WTC11 (cell line): ENCODE measurements around the gene HLA-DMA.

Experiments used
- ATF1 ChIP-seq: sonication (generic); formaldehyde crosslinking; IDR thresholded peaks from 2 replicates; pipeline ENCODE4 v1.8.1; 2023; ENCODE audit warnings: mild to moderate bottlenecking, moderate library complexity, missing genetic modification reagents
- FOXJ3 ChIP-seq: sonication (generic); formaldehyde crosslinking; IDR thresholded peaks from 2 replicates; pipeline ENCODE4 v1.9.0; 2021; ENCODE audit warnings: missing genetic modification reagents, mild to moderate bottlenecking, borderline replicate concordance
- NFE2L1 ChIP-seq: sonication (generic); formaldehyde crosslinking; IDR thresholded peaks from 2 replicates; pipeline ENCODE4 v1.8.1; 2023; ENCODE audit warnings: missing genetic modification reagents
- NFYB ChIP-seq: sonication (generic); formaldehyde crosslinking; conservative IDR thresholded peaks from 2 replicates; pipeline ENCODE4 v1.8.0; 2022; ENCODE audit warnings: low read depth, missing genetic modification reagents
- NR1H2 ChIP-seq: sonication (generic); formaldehyde crosslinking; IDR thresholded peaks from 2 replicates; pipeline ENCODE4 v1.9.0; 2021; ENCODE audit warnings: mild to moderate bottlenecking, moderate library complexity, missing genetic modification reagents
- SP1 ChIP-seq: sonication (generic); formaldehyde crosslinking; conservative IDR thresholded peaks from 2 replicates; pipeline ENCODE4 v1.8.1; 2022; ENCODE audit warnings: missing genetic modification reagents
- TEAD1 ChIP-seq: sonication (generic); formaldehyde crosslinking; IDR thresholded peaks from 2 replicates; pipeline ENCODE4 v1.8.0; 2022; ENCODE audit warnings: mild to moderate bottlenecking, missing genetic modification reagents
- ZNF317 ChIP-seq: sonication (generic); formaldehyde crosslinking; IDR thresholded peaks from 2 replicates; pipeline ENCODE4 v1.8.1; 2023; ENCODE audit warnings: low read depth, mild to moderate bottlenecking, moderate library complexity, missing genetic modification reagents, borderline replicate concordance
- TF ChIP-seq, protein P1 (sequence below): fragments of 200-600 bp; IDR thresholded peaks from 2 replicates; pipeline ENCODE4 v1.8.0; 2022; ENCODE audit warnings: antibody characterized with exemption
- TF ChIP-seq, protein P2 (sequence below): sonication (generic); formaldehyde crosslinking; IDR thresholded peaks from 2 replicates; pipeline ENCODE4 v1.8.0; 2022; ENCODE audit warnings: missing genetic modification reagents
- TF ChIP-seq, protein P3 (sequence below): sonication (generic); formaldehyde crosslinking; IDR thresholded peaks from 2 replicates; pipeline ENCODE4 v1.8.0; 2022; ENCODE audit warnings: mild to moderate bottlenecking, missing genetic modification reagents

DNA sequence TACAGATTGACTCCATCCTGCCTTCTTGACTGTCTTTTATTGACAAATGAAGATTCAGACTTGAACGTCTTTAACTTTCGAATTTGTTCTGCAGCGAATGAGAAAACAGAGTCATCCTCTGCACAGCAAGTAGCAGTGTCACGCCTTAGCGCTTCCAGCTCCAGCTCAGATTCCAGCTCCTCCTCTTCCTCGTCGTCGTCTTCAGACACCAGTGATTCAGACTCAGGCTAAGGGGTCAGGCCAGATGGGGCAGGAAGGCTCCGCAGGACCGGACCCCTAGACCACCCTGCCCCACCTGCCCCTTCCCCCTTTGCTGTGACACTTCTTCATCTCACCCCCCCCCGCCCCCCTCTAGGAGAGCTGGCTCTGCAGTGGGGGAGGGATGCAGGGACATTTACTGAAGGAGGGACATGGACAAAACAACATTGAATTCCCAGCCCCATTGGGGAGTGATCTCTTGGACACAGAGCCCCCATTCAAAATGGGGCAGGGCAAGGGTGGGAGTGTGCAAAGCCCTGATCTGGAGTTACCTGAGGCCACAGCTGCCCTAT, 27.7 kb upstream of the HLA-DMA start:
- TF ChIP-seq NFE2L1 (CRISPR knock-in tag) (no peak), SP1 (no peak), FOXJ3 (CRISPR knock-in tag) (no peak), NFYB (CRISPR knock-in tag) (no peak), TEAD1 (CRISPR knock-in tag) (no peak), ZNF317 (CRISPR knock-in tag) (no peak), ATF1 (CRISPR knock-in tag) (no peak), NR1H2 (CRISPR knock-in tag) (no peak)
- TF ChIP-seq, protein P1, sequence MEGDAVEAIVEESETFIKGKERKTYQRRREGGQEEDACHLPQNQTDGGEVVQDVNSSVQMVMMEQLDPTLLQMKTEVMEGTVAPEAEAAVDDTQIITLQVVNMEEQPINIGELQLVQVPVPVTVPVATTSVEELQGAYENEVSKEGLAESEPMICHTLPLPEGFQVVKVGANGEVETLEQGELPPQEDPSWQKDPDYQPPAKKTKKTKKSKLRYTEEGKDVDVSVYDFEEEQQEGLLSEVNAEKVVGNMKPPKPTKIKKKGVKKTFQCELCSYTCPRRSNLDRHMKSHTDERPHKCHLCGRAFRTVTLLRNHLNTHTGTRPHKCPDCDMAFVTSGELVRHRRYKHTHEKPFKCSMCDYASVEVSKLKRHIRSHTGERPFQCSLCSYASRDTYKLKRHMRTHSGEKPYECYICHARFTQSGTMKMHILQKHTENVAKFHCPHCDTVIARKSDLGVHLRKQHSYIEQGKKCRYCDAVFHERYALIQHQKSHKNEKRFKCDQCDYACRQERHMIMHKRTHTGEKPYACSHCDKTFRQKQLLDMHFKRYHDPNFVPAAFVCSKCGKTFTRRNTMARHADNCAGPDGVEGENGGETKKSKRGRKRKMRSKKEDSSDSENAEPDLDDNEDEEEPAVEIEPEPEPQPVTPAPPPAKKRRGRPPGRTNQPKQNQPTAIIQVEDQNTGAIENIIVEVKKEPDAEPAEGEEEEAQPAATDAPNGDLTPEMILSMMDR: no peak
- TF ChIP-seq, protein P2, sequence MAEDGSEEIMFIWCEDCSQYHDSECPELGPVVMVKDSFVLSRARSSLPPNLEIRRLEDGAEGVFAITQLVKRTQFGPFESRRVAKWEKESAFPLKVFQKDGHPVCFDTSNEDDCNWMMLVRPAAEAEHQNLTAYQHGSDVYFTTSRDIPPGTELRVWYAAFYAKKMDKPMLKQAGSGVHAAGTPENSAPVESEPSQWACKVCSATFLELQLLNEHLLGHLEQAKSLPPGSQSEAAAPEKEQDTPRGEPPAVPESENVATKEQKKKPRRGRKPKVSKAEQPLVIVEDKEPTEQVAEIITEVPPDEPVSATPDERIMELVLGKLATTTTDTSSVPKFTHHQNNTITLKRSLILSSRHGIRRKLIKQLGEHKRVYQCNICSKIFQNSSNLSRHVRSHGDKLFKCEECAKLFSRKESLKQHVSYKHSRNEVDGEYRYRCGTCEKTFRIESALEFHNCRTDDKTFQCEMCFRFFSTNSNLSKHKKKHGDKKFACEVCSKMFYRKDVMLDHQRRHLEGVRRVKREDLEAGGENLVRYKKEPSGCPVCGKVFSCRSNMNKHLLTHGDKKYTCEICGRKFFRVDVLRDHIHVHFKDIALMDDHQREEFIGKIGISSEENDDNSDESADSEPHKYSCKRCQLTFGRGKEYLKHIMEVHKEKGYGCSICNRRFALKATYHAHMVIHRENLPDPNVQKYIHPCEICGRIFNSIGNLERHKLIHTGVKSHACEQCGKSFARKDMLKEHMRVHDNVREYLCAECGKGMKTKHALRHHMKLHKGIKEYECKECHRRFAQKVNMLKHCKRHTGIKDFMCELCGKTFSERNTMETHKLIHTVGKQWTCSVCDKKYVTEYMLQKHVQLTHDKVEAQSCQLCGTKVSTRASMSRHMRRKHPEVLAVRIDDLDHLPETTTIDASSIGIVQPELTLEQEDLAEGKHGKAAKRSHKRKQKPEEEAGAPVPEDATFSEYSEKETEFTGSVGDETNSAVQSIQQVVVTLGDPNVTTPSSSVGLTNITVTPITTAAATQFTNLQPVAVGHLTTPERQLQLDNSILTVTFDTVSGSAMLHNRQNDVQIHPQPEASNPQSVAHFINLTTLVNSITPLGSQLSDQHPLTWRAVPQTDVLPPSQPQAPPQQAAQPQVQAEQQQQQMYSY: no peak
- TF ChIP-seq, protein P3, sequence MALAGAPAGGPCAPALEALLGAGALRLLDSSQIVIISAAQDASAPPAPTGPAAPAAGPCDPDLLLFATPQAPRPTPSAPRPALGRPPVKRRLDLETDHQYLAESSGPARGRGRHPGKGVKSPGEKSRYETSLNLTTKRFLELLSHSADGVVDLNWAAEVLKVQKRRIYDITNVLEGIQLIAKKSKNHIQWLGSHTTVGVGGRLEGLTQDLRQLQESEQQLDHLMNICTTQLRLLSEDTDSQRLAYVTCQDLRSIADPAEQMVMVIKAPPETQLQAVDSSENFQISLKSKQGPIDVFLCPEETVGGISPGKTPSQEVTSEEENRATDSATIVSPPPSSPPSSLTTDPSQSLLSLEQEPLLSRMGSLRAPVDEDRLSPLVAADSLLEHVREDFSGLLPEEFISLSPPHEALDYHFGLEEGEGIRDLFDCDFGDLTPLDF (CRISPR knock-in tag): no peak
